GM10847 (cell line): ENCODE data around the gene SP110.

Source experiments
- POLR2A ChIP-seq: IDR thresholded peaks from 2 replicates; pipeline ENCODE4 v1.6.1; 2011; ENCODE audit not compliant: insufficient read length; ENCODE audit errors: extremely low read depth

The SP110 gene

DNA sequence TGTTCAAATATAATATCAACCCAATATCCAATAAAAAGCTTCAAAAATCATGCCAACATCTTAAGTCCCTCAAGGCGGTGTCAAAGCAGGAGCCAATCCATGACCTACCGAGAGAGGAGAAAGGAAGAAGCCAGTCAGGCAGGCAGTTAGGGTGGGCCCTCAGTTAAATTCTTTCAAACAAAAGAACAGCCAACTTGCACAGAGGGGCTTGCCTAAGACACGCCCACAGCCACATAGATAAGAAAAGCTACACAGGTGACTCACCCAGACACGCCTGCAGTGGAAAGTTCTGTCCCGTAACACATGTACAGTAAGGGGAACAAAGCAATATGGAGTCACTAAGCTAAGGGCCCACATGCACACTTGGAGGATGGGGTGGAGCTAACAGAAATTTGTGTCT, 61.3 kb downstream of the SP110 start:
- TF ChIP-seq POLR2A, result no peak

DNA sequence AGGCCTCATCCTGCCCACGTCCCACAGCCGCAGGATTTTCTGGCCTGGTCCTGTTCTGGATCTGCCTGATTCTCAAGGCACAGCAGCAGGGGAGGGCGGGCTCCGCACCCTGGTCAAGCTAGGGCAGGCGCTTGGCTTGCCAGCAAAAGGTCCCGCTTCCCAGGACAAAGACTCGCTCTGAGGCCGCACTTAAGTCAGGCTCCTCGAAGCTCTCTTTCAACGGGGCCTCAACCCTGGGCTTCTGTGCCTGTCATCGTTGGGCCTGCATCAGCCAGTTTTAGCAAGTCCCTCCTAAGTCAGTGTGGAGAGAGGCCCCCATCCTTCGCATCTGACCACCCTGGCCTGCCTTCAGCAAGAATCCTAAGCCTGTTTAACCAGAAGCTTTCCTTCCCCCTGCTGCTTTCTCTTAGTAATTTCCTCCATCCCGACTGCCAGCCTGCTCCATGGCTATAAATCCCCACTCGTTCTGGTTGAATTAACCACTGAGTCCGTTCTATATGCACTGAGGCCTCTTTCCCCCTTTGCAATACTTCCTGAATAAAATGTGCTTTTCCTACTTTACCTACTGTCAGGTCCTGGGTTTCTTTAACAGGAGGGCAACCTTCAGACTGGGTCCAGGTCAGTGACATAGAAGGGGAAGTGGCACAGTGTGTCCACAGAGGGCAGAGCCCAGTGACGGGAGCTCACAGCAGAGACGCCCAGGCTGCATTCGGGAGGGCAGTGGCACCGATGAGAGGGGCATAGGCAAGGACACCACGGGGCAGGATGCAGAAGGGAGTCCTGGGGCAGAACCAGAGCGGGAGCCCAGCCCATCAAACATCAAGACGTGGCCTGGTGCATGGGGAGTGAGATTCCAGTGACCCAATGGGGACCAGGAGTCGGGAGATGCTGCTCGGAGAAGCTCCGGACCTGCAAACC, 62.7 kb downstream of the SP110 start:
- TF ChIP-seq POLR2A, result no peak

DNA sequence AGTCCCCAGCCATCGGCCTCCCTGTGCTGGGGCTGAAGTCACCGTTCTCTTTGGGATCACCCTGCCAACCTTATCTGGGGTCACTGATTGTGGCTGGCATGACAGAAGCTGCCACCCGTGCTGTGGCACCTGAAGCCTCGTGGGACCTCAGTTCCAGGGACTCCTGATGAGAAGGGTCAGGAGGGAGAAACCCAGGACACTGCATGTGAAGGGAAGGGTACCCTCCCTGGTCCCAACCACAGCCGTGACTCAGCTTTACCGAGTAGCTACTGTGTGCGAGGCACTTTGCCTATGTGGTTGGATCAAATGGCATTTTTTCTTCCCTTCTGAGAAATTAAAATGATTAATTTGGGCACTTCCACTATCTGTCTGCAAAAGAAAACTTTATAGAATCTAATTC, 64.4 kb downstream of the SP110 start:
- no peak for TF ChIP-seq POLR2A

DNA sequence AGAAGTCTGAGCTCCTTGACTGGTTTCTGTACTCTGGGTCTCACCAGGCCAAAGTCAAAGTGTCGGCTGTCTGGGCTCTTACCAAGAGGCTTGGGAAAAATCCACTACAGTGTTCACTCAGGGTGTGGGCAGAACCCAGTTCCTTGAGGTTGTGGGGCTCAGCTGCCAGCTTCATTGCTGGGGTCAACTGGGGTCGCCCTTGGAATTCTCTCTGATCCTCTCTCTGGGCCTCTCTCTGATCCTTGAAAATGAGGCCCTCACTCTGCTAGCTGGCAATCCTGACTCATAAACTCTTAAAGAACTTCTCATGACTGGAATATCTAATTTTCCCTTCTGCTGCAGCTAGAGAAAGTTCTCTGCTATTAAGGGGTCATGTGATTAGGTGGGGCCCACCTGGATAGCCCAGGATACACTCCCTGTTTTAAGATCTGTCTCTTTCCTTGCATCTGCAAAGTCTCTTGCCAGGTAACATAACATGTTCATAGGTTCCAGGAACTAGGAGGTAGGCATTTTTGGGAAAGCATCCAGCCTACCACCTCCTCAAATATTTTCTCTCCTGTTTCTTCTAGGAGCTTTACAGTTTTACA, 66.3 kb downstream of the SP110 start:
- TF ChIP-seq POLR2A, result no peak

DNA sequence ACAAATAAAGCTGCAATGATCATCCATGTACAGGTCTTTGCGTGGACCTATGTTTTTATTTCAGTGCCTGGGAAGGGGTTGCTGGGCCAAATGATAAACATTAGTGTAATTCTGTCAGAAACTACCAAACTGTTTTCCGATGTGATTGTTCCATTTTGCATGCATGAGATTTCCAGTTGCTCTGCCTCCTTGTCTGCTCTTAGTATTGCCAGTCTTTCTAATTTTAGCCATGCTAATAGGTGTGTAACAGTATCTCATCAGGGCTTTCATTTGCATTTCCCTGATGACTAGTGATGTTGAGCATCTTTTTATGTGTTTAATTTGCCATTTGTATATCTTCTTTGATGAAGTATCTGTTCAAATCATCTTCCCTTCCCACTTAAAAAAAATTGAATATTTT, 67.5 kb downstream of the SP110 start:
- TF ChIP-seq POLR2A, result no peak

DNA sequence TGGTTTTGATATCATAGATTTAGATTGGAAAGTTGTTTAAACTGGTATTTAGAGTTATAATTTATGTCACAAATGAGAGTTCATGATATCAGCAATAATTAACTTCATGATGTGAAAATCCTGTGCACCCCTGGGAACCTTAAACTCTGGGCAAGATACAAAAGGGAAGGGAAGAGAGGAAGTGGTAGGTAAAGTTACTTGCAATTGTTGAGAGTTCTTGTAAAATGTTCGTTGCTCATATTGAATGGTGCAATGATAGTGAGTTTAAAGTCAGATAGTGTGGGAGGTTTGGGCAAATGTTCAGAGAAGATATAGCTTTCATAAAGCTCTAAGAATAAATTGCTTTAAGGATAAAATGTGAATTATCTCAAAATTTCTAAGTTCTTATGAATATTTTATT, 75.4 kb downstream of the SP110 start:
- no peak for TF ChIP-seq POLR2A

DNA sequence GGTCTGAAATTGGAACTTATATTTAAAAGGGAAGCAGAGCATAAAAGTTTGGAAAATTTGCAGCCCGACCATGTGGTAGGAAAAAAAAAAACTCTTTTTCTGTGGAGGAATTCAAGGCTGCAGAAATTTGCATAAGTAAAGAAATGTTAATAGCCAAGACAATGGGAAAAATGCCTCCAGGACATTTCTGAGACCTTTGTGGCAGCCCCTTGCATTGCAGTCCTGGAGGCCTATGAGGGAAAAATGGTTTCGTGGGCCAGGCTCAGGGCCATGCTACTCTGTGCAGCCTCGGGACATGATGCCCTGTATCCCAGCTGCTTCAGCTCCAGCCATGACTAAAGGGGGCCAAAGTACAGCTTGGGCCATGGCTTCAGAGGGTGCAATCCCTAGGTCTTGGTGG, 79.1 kb downstream of the SP110 start:
- no peak for TF ChIP-seq POLR2A

DNA sequence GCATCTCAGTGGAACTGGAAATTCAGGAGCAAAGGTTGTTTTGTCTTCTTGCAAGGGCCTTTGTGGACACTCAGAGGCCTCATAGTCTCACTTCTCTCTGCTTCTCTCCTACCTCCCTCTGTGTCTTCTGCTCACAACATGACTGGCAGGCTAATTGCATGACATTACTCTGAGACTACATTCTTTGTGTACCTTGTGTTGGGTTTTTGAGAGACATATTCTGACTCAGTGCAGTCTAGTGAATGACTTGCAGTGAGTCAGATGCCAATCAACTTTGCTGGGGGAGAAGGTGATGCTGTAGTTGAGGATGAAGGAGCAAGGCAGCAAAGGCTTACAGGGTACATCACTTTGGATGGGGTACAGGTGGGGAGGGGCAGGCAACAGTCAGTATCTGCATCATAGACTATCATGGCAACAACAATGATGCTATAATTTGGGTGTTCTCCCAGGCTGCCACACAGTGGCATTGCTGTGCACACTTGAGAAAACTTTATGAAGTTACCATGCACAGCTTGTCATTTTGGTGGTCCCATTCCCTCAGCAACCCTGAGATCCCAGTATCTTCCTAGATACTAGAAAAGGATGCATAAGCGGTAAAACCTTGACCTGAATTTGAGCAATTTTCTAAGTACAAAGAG, 81.8 kb downstream of the SP110 start:
- no peak for TF ChIP-seq POLR2A

DNA sequence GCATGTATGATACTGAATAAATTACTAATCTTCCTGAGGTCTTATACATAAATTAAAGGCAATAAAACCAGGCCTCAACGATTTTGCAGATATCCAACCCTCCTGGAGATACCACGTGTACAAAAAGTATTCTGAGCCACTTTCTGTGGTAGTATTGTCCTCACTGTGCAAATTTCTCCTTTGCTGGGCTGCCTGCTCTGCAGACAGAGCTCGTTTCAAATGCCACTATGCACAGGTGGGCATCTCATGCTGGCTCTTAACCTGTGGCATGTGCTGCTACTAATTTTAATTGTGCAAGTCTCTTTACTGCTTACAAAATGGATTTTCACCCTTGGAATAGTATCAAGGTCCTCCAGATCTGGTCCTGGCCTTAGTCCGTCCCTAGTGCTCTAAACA, 84.7 kb downstream of the SP110 start:
- TF ChIP-seq POLR2A, result no peak

DNA sequence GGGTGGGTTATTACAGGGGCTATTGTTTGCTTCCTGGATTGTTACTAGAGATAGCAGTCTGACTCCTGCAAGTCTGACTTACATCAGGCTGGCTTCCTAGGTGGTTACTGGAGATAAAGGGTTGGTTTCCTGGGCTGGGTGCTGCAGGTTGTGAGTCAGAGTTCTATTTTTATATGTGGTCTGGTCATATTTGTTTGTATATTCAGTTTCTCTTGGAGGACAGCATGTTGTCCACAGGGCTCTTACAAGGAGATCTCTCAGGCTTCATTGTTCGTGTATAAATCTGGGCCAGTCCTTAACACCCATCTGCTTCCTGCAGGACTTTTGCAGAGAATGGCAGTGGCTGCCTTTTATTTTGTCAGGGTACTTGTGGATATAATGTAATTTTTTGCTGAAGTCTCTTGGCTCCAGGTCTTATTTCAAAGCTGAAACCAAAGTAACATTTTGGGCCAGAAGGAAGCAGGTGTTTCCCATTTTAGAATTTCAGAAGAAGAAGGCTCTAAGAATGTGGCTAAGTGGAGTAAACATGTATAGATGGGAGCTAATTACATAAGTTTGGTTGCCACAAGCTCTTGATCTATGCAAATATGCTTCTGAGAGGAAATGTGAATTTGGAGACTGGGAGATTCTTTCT, 85.2 kb downstream of the SP110 start:
- TF ChIP-seq POLR2A, result no peak

DNA sequence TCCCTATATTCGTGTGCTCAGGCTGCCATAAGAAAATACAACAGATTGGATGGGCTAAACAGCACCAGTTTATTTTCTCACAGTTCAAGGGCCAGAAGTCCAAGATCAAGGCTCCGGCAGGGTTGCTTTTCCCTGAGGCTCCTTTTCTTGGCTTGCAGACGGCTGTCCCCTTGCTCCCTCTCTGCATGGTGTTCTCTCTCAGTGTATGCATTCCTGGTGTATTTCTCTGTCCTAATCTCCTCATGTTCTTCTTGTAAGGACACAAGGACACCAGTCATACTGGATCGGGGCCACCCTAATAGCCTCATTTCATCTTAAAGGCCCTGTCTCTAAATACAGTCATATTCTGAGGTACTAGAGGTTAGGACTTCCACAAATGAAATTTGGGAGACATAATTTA, 88.4 kb downstream of the SP110 start:
- no peak for TF ChIP-seq POLR2A

DNA sequence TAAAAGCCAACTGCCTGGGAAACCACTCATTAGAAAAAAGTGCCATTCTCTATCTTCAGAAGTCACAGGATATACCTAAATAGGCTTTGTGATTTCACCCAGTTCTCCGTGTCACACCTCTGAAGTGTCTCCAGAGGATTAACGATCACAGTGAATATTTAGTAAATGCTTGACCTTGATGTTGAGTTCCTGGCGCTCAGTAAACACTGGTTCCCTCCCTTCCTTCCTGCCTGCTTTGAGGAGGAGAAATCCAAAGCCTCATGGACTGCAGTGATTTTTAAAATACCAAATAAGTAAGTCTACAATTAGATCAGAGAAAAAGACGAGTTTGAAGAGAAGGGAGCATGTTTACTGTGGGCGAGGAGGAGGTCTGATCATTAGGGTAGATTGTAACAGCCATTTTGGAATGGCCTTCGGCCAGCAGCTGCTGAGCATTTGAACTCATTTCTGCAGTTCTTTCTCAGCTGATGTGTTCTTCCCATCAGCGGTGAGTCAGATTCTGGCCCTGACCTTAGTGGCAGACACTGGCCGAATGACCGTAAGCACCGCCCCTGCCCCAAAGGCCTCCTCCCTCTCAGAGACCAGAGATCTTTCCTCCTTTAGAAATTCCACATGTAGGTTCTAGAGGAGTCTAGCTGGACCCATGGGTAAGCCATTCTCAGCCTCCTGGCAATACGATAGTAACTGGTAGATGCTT, 89.0 kb downstream of the SP110 start:
- no peak for TF ChIP-seq POLR2A

DNA sequence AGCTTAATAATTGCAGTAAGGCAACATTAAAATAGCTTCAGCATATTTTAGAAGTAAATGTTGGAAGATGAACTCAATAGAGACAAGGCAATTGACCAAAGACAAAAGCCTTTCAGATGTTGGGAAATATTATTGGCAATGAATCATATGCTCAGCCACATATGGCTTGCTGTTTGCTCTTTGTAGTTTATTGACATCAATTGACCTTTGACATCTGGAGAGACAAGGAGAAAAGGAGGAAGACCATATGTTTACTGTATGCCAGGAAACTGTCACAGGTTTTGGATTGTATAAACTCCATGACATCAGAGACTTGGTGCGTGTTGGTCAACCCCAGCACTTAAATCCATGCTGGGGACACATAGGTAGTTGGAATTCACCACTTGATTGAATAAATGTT, 90.4 kb downstream of the SP110 start:
- no peak for TF ChIP-seq POLR2A

DNA sequence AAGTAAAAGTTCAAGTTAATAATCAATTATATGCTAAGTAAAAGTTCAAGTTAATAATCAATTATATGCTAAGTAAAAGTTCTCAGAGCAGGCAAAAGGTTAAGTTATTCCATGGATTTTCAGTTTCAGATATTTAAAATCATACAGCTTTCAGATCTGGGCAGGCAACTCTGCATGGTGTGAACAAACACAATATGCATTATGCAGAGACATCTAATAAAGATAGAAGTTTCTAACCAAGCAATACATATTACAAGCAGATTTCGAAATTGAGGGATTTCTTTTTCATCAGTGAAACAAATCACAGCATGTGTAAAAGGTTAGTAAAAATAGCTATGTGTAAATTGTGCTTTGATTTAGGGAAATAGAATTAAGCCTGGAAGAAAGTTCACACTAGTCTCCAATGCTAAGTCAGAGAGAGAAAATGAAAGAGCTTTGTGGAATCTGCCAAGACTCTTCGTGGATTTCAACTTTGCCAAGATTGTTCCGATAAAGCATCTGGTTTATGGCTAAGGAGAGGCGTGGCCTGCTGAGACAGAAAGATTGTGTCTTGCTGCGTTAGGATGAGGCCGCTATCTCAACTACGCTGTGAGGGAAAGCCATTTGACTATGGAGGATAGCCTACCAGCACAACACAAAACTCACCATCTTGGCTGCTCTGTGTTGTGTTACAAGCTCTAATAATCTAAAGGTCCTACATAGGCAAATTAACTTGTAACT, 91.0 kb downstream of the SP110 start:
- no peak for TF ChIP-seq POLR2A

DNA sequence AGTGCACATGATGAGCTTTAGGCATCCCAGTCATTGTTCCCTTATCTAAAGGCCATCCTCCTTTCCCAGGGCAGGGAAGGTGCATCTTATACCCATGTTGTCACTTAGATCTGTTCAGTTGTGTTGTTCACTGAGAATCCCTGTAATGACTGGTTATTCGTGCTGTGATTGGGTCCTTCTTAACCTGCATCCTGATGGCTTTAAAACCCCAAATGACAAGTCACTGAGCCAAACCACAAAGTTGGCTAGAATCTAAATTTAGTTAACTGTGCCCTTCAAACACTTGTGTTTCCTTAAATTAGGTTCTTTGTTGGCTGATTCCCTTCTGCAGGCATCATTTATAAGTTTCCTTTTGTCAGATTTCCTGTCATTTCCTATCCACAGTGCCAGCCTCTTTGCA, 92.6 kb downstream of the SP110 start:
- no peak for TF ChIP-seq POLR2A
